Neuronal stem cell (in vitro differentiated cells): ENCODE measurements around the gene APH1A.

Experiments used
- DNase-seq: peaks from one replicate; pipeline ENCODE4 v3.0.0-alpha.2; 2013; ENCODE audit warnings: low spot score
- H2AFZ ChIP-seq: one replicate; pipeline ENCODE4 v1.6.1; 2013; ENCODE audit warnings: mild to moderate bottlenecking, low read length, inconsistent platforms
- H2AK5ac ChIP-seq: 2 replicates; pipeline ENCODE4 v1.6.1; 2013; ENCODE audit warnings: low read depth, mild to moderate bottlenecking, inconsistent platforms, low read length, moderate library complexity, mixed read lengths
- H2BK120ac ChIP-seq: 2 replicates; pipeline ENCODE4 v1.6.1; 2013; ENCODE audit warnings: low read depth, mild to moderate bottlenecking, inconsistent platforms, low read length, moderate library complexity, mixed read lengths
- H2BK12ac ChIP-seq: one replicate; pipeline ENCODE4 v1.6.1; 2013; ENCODE audit warnings: low read length, inconsistent platforms
- H2BK15ac ChIP-seq: 2 replicates; pipeline ENCODE4 v1.6.1; 2013; ENCODE audit warnings: mild to moderate bottlenecking, low read length, inconsistent platforms, mixed read lengths
- H2BK5ac ChIP-seq: one replicate; pipeline ENCODE4 v1.6.1; 2013; ENCODE audit warnings: inconsistent platforms, mild to moderate bottlenecking, low read length, moderate library complexity
- H3K14ac ChIP-seq: one replicate; pipeline ENCODE4 v1.6.1; 2013; ENCODE audit warnings: low read length, inconsistent platforms
- H3K18ac ChIP-seq: 2 replicates; pipeline ENCODE4 v1.6.1; 2013; ENCODE audit warnings: low read length, inconsistent platforms
- H3K23ac ChIP-seq: 2 replicates; pipeline ENCODE4 v1.6.1; 2013; ENCODE audit warnings: low read depth, mild to moderate bottlenecking, mixed read lengths, low read length, inconsistent platforms; ENCODE audit not compliant: poor library complexity
- H3K27ac ChIP-seq: replicated peaks from 3 replicates; pipeline ENCODE4 v1.5.1; 2013; ENCODE audit warnings: low read length, inconsistent platforms
- H3K27me3 ChIP-seq, 3 experiments: 2 replicates each; pipeline ENCODE4 v1.6.1; 2013; ENCODE audit warnings: low read length in 3 of 3, mild to moderate bottlenecking in 2 of 3, inconsistent platforms in 1 of 3, low read depth in 1 of 3, mixed read lengths in 1 of 3, moderate library complexity in 1 of 3; ENCODE audit not compliant: control insufficient read depth in 3 of 3, insufficient read depth in 3 of 3
- H3K36me3 ChIP-seq, 2 donors: replicated peaks in 1 of 2; 2 replicates each; pipeline ENCODE4 v1.6.1; 2013; ENCODE audit warnings: low read length in 2 of 2; ENCODE audit not compliant: control insufficient read depth in 2 of 2, insufficient read depth in 2 of 2
- H3K4ac ChIP-seq: 2 replicates; pipeline ENCODE4 v1.6.1; 2013; ENCODE audit warnings: inconsistent platforms, mild to moderate bottlenecking, low read length, moderate library complexity
- H3K4me1 ChIP-seq, 2 donors: 1 replicate in 1 of 2; 2 replicates in 1 of 2; pipeline ENCODE4 v1.6.1; 2013; ENCODE audit warnings: low read length in 2 of 2, low read depth in 1 of 2; ENCODE audit not compliant: control insufficient read depth in 2 of 2, insufficient read depth in 1 of 2
- H3K4me2 ChIP-seq: one replicate; pipeline ENCODE4 v1.6.1; 2013; ENCODE audit warnings: mild to moderate bottlenecking, low read length, inconsistent platforms; ENCODE audit not compliant: insufficient read depth, poor library complexity, severe bottlenecking
- H3K4me3 ChIP-seq, 2 donors: 2 replicates each; pipeline ENCODE4 v1.5.1; 2013; ENCODE audit warnings: low read length in 2 of 2, mild to moderate bottlenecking in 2 of 2, inconsistent platforms in 1 of 2, moderate library complexity in 1 of 2
- H3K79me1 ChIP-seq: one replicate; pipeline ENCODE4 v1.6.1; 2013; ENCODE audit warnings: low read depth, mild to moderate bottlenecking, inconsistent platforms, low read length, moderate library complexity
- H3K9ac ChIP-seq: one replicate; pipeline ENCODE4 v1.6.1; 2013; ENCODE audit warnings: mild to moderate bottlenecking, low read depth, low read length, inconsistent platforms; ENCODE audit not compliant: poor library complexity
- H3K9me3 ChIP-seq, 2 donors: replicated peaks in 1 of 2; 2 replicates each; pipeline versions ENCODE3 to v1.6.1; 2013; ENCODE audit warnings: low read length in 2 of 2, mild to moderate bottlenecking in 2 of 2, inconsistent platforms in 1 of 2, low read depth in 1 of 2, mixed read lengths in 1 of 2, moderate library complexity in 1 of 2; ENCODE audit not compliant: control insufficient read depth in 2 of 2, insufficient read depth in 1 of 2
- H4K8ac ChIP-seq: one replicate; pipeline ENCODE4 v1.6.1; 2013; ENCODE audit warnings: low read depth, mild to moderate bottlenecking, inconsistent platforms, low read length, moderate library complexity
- H4K91ac ChIP-seq: one replicate; pipeline ENCODE4 v1.6.1; 2013; ENCODE audit warnings: low read length, low read depth, mild to moderate bottlenecking, inconsistent platforms; ENCODE audit not compliant: poor library complexity
- WGBS, 2 donors: extraction: QIAGEN DNeasy Blood & Tissue Kit; methylation state at CpG; one replicate each; pipeline ENCODE4 v1.1.7; 2013; ENCODE audit warnings: missing lambda C conversion rate in 2 of 2, mixed read lengths in 1 of 2; ENCODE audit not compliant: insufficient read length in 2 of 2, insufficient replicate concordance in 1 of 2; ENCODE audit errors: extremely low coverage in 2 of 2; 5-methylcytosine and 5-hydroxymethylcytosine counted together

The APH1A gene

GRCh38 chr1:150261367-150261766 is 7.4 kb downstream of the APH1A start:
- Histone ChIP-seq H3K9me3 (no peaks in the 10 kb centered on the region), H3K27me3 (no peaks in the 10 kb centered on the region), H3K4ac (no peak overlapping the region), H4K91ac (no peak overlapping the region), H3K4me2 (no peak overlapping the region), H4K8ac (no peak overlapping the region), H3K79me1 (peaks cover 7% of the 10 kb centered on the region), H3K23ac (no peak overlapping the region), H2AFZ (no peak overlapping the region), H2BK5ac (no peak overlapping the region), H3K4me3 (no peak overlapping the region), H3K9ac (no peak overlapping the region), H2AK5ac (no peak overlapping the region), H3K18ac (no peak overlapping the region), H2BK12ac (peak overlapping the region; percentile 18), H2BK120ac (no peak overlapping the region), H3K36me3 (peaks cover 34 to 60% of the 10 kb centered on the region in 2 donors), H3K14ac (no peak overlapping the region), H2BK15ac (no peak overlapping the region), H3K27ac (no peak overlapping the region), H3K4me1 (peaks cover 18% of the 10 kb centered on the region in 2 donors)
- no peak for DNase-seq
- no CpG with 5 or more reads among the region's 6 CpGs for WGBS, 2 donors

- no CpG with 5 or more reads among the region's 11 CpGs for WGBS, 2 donors
- Histone ChIP-seq H2AK5ac (no peak overlapping the region), H3K27me3 (no peaks in the 10 kb centered on the region), H3K9ac (peak overlapping the region; percentile 82), H3K4ac (no peak overlapping the region), H4K91ac (no peak overlapping the region), H3K36me3 (peaks cover 22 to 46% of the 10 kb centered on the region in 2 donors), H4K8ac (no peak overlapping the region), H3K27ac (peak overlapping the region; percentile 96), H2AFZ (no peak overlapping the region), H3K14ac (no peak overlapping the region), H2BK5ac (no peak overlapping the region), H3K23ac (no peak overlapping the region), H2BK120ac (no peak overlapping the region), H2BK15ac (peak overlapping the region; percentile 60), H3K4me1 (peaks cover 20 to 22% of the 10 kb centered on the region in 2 donors), H3K9me3 (peaks cover 0 to under 1% of the 10 kb centered on the region in 2 donors), H3K79me1 (peaks cover 7% of the 10 kb centered on the region), H3K4me2 (peak overlapping the region; percentile 93), H2BK12ac (no peak overlapping the region), H3K4me3 (peak overlapping the region; percentile 66 to 73), H3K18ac (peak overlapping the region; percentile 76)
- peak; percentile 73 for DNase-seq
Measured at GRCh38 chr1:150259758-150260669, 8.8 kb downstream of the APH1A start.

- Histone ChIP-seq H3K4me2 (peak overlapping the region; percentile 93), H4K91ac (no peak overlapping the region), H2BK120ac (no peak overlapping the region), H3K27me3 (no peaks in the 10 kb centered on the region), H3K4me3 (peak overlapping the region; percentile 70 to 73), H2AK5ac (peak overlapping the region; percentile 43), H3K9ac (peak overlapping the region; percentile 76), H4K8ac (no peak overlapping the region), H3K9me3 (peaks cover 0 to 5% of the 10 kb centered on the region in 2 donors), H3K18ac (no peak overlapping the region), H3K27ac (peak overlapping the region; percentile 96), H2BK12ac (no peak overlapping the region), H2AFZ (no peak overlapping the region), H2BK5ac (no peak overlapping the region), H3K23ac (no peak overlapping the region), H3K4ac (no peak overlapping the region), H2BK15ac (peak overlapping the region; percentile 93), H3K14ac (no peak overlapping the region), H3K79me1 (peaks cover 7% of the 10 kb centered on the region), H3K36me3 (peaks cover 17 to 38% of the 10 kb centered on the region in 2 donors), H3K4me1 (peaks cover 20 to 22% of the 10 kb centered on the region in 2 donors)
- no CpG with 5 or more reads among the region's 4 CpGs for WGBS, 2 donors
- no peak for DNase-seq
Measured at GRCh38 chr1:150259217-150259616, 9.6 kb downstream of the APH1A start.
